Measurements from ENCODE around the gene NCOA7. TPM values are rescaled to one million over a fixed set of nuclear protein-coding genes. Genes with fewer than 3 reads are reported as not detected.

NCOA7 gene
- total and polyA plus RNA-seq, 9 of the 15 experiments (the other 6 are each of a cell fraction or from before 2014, with no cell fraction given): 5.8 to 14.6 (median 9.3) TPM

GRCh38 chr6:125906158-125906998 lies 115.6 kb downstream of the NCOA7 start (continued):
- TF ChIP-seq CTCFL (IDR thresholded peaks at IDR 0.05; ENCODE audit: borderline replicate concordance, insufficient read depth, low read depth, low read length, poor library complexity, severe bottlenecking) (peak; percentile 60), RB1 (IDR thresholded peaks at IDR 0.05; ENCODE audit: low read depth) (peak; percentile 37; the same call in 1 of the 2 replicates), XRCC5 (IDR thresholded peaks at IDR 0.05; ENCODE audit: low read depth, low read length) (0 out of 2 replicates have a peak, but pooled peaks have one; percentile 39), CTCF (IDR thresholded peaks at IDR 0.05 in 2 of 3, conservative IDR thresholded peaks at IDR 0.05 in 1 of 3; ENCODE audit: insufficient read depth in 2 of 3, low read depth in 1 of 3, low read length in 3 of 3) (peak; percentile 79 to 92 (median 84)), RAD21 (CRISPR knock-in tag; conservative IDR thresholded peaks at IDR 0.05 in 1 of 2, IDR thresholded peaks at IDR 0.05 in 1 of 2) (peak; percentile 57 to 66), REST (IDR thresholded peaks at IDR 0.05; ENCODE audit: borderline replicate concordance) (peak; percentile 41; the same call in 1 of the 2 replicates), REST (CRISPR knock-in tag; IDR thresholded peaks at IDR 0.05; ENCODE audit: low read depth) (no peak), JUND (IDR thresholded peaks at IDR 0.05; ENCODE audit: borderline replicate concordance, low read depth, low read length) (0 out of 2 replicates have a peak, but pooled peaks have one; percentile 11), JUND (tag; IDR thresholded peaks at IDR 0.05; ENCODE audit: borderline replicate concordance, low read depth, low read length) (no peak; the same call in 2 of the 3 replicates), RBM15 (IDR thresholded peaks at IDR 0.05; ENCODE audit: insufficient read depth, low read length) (no peak), SMC3 (conservative IDR thresholded peaks at IDR 0.05; ENCODE audit: insufficient read depth, low read depth, low read length) (peak; percentile 64), SAP30 (IDR thresholded peaks at IDR 0.05; ENCODE audit: borderline replicate concordance, insufficient read depth, low read depth, low read length, poor library complexity, severe bottlenecking) (no peak), KLF16 (IDR thresholded peaks at IDR 0.05) (peak; percentile 33; the same call in 1 of the 2 replicates)
